Measurements from ENCODE around the gene DDO.

Gene DDO

DNA sequence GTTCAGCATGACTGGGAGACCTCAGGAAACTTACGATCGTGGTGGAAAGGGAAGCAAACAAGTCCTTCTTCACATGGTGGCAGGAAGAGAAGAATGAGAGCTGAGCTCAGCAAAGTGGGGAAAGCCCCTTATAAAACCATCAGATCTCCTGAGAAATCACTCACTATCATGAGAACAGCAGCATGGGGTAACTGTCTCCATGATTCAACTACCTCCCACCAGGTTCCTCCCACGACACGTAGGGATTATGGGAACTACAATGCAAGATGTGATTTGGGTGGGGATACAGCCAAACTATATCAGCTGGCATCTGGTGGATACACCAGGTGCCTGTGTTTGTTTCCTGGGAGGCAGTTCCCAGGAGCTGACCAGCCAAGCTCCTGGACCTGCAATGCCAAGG, 4.9 kb downstream of the DDO start:
- Histone ChIP-seq H3F3A (ENCODE audit: insufficient read depth) (no peaks in the 10 kb centered on the region), H3K36me3 (ENCODE audit: low read length) (no peaks in the 10 kb centered on the region), H3K4me3 (ENCODE audit: insufficient read depth, low read length, poor library complexity, severe bottlenecking) (no peak overlapping the region), H4K20me1 (ENCODE audit: low read depth, low read length) (no peaks in the 10 kb centered on the region), H3K27ac (ENCODE audit: low read depth, low read length) (no peak overlapping the region), H3K4me2 (ENCODE audit: low read depth, low read length, poor library complexity, severe bottlenecking) (no peak overlapping the region), H3K9me2 (replicated peaks; ENCODE audit: insufficient read depth, low read length) (no peaks in the 10 kb centered on the region), H3K9ac (ENCODE audit: low read length) (no peak overlapping the region), H3K27me3 (ENCODE audit: low read length) (no peaks in the 10 kb centered on the region), H2AFZ (ENCODE audit: low read depth, low read length, severe bottlenecking) (no peak overlapping the region), H3K9me3 (ENCODE audit: insufficient read depth, low read length) (no peaks in the 10 kb centered on the region), H3K79me2 (ENCODE audit: insufficient read depth, low read length) (no peaks in the 10 kb centered on the region)
- TF ChIP-seq, protein P1, sequence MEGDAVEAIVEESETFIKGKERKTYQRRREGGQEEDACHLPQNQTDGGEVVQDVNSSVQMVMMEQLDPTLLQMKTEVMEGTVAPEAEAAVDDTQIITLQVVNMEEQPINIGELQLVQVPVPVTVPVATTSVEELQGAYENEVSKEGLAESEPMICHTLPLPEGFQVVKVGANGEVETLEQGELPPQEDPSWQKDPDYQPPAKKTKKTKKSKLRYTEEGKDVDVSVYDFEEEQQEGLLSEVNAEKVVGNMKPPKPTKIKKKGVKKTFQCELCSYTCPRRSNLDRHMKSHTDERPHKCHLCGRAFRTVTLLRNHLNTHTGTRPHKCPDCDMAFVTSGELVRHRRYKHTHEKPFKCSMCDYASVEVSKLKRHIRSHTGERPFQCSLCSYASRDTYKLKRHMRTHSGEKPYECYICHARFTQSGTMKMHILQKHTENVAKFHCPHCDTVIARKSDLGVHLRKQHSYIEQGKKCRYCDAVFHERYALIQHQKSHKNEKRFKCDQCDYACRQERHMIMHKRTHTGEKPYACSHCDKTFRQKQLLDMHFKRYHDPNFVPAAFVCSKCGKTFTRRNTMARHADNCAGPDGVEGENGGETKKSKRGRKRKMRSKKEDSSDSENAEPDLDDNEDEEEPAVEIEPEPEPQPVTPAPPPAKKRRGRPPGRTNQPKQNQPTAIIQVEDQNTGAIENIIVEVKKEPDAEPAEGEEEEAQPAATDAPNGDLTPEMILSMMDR (IDR thresholded peaks at IDR 0.05; ENCODE audit: insufficient read depth, low read length, poor library complexity, severe bottlenecking) = no peak
- TF ChIP-seq EZH2phosphoT487 (conservative IDR thresholded peaks at IDR 0.05; ENCODE audit: low read length) = no peak

DNA sequence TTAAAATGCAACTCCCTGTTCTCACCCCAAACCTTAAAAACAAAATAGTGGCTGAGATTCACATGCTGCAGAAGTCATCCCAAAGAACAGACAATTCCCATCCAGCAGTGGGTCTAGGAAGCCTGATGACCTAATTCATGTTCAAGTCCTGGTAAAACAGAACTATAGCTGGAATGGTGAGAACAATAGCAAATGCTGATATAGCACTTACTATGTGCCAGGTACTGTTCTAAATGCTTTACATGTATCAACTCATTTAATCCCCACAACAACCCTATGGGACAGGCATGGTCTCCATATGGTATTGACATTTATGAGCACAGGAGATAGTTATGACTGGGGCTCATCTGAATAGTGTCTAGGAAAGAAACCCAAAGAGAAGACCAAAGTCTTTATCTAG, 5.6 kb downstream of the DDO start:
- Histone ChIP-seq H3K4me3 (ENCODE audit: insufficient read depth, low read length, poor library complexity, severe bottlenecking) (no peak overlapping the region), H3K9me2 (replicated peaks; ENCODE audit: insufficient read depth, low read length) (no peaks in the 10 kb centered on the region), H3K27ac (ENCODE audit: low read depth, low read length) (no peak overlapping the region), H2AFZ (ENCODE audit: low read depth, low read length, severe bottlenecking) (no peak overlapping the region), H3K79me2 (ENCODE audit: insufficient read depth, low read length) (no peaks in the 10 kb centered on the region), H3K27me3 (ENCODE audit: low read length) (no peaks in the 10 kb centered on the region), H3K9me3 (ENCODE audit: insufficient read depth, low read length) (no peaks in the 10 kb centered on the region), H3K36me3 (ENCODE audit: low read length) (no peaks in the 10 kb centered on the region), H3K4me2 (ENCODE audit: low read depth, low read length, poor library complexity, severe bottlenecking) (no peak overlapping the region), H3K9ac (ENCODE audit: low read length) (no peak overlapping the region), H4K20me1 (ENCODE audit: low read depth, low read length) (no peaks in the 10 kb centered on the region), H3F3A (ENCODE audit: insufficient read depth) (no peaks in the 10 kb centered on the region)
- TF ChIP-seq, protein P1 (IDR thresholded peaks at IDR 0.05; ENCODE audit: insufficient read depth, low read length, poor library complexity, severe bottlenecking) = no peak
- no peak for TF ChIP-seq EZH2phosphoT487 (conservative IDR thresholded peaks at IDR 0.05; ENCODE audit: low read length)

DNA sequence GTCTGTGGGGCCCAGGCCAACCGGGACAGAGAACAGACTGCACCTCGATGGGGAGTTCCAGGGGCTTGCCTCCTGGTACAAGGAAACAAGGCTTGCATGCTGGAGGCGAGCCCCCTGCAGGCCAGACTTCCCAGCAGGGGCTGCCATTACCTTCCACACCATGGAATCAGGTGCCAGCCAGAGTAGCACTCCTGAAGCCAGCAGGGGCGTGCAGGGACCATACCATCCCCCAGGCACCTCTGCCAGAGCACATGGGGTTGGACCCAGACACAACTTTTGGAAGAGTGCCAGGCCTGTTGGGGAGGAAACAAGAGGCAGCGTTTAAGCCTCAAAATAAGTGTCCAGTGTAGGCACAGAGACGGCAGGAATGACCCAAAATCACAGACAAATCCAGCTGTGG, 6.5 kb downstream of the DDO start:
- H3K27ac ChIP-seq (ENCODE audit: low read depth, low read length) = no peak overlapping the region
- no peak overlapping the region for H3K9ac ChIP-seq (ENCODE audit: low read length)
- TF ChIP-seq, protein P1 (IDR thresholded peaks at IDR 0.05; ENCODE audit: insufficient read depth, low read length, poor library complexity, severe bottlenecking) = no peak
- TF ChIP-seq EZH2phosphoT487 (conservative IDR thresholded peaks at IDR 0.05; ENCODE audit: low read length) = no peak
- H3K9me3 ChIP-seq (ENCODE audit: insufficient read depth, low read length) = no peaks in the 10 kb centered on the region
- H4K20me1 ChIP-seq (ENCODE audit: low read depth, low read length) = no peaks in the 10 kb centered on the region
- H3K79me2 ChIP-seq (ENCODE audit: insufficient read depth, low read length) = no peaks in the 10 kb centered on the region
- H3K4me3 ChIP-seq (ENCODE audit: insufficient read depth, low read length, poor library complexity, severe bottlenecking) = no peak overlapping the region
- no peaks in the 10 kb centered on the region for H3K9me2 ChIP-seq (replicated peaks; ENCODE audit: insufficient read depth, low read length)
- no peaks in the 10 kb centered on the region for H3K27me3 ChIP-seq (ENCODE audit: low read length)
- H2AFZ ChIP-seq (ENCODE audit: low read depth, low read length, severe bottlenecking) = no peak overlapping the region
- no peaks in the 10 kb centered on the region for H3K36me3 ChIP-seq (ENCODE audit: low read length)
- H3F3A ChIP-seq (ENCODE audit: insufficient read depth) = no peaks in the 10 kb centered on the region
- no peak overlapping the region for H3K4me2 ChIP-seq (ENCODE audit: low read depth, low read length, poor library complexity, severe bottlenecking)
